Spleen (tissue), 7 donors: ENCODE measurements around the gene SLC35F3.

Experiments used
- CTCF ChIP-seq, 11 experiments: fragments of 200-600 bp in 7 of 11; fragments of 450-650 bp in 4 of 11; sonication (generic) in 4 of 11; IDR thresholded peaks in 8 of 11; conservative IDR thresholded peaks in 3 of 11; 1 replicate in 7 of 11; 2 replicates in 4 of 11; pipeline versions ENCODE4 v1.4.0 to v1.8.0; 2016 to 2021; ENCODE audit warnings: antibody characterized with exemption in 11 of 11, inconsistent platforms in 4 of 11, mild to moderate bottlenecking in 1 of 11
- POLR2A ChIP-seq, 3 donors: fragments of 450-650 bp; IDR thresholded peaks; one replicate each; pipeline ENCODE4 v1.5.1; 2017; ENCODE audit warnings: antibody characterized with exemption in 3 of 3, mild to moderate bottlenecking in 1 of 3
- POLR2AphosphoS5 ChIP-seq, 3 donors: sonication (generic); formaldehyde crosslinking; IDR thresholded peaks; one replicate each; pipeline ENCODE4 v1.5.1; 2017; ENCODE audit warnings: antibody characterized with exemption in 3 of 3
- donor health status: DM: no; HTN: no; CAD: no; lungs with moderate emphysema.
- donor health status: DM: no; HTN: no; CAD: no.
- donor health status: DM: no; HTN: no; CAD: no.

- TF ChIP-seq CTCF (IDR thresholded peaks at IDR 0.05 in 8 of 11, conservative IDR thresholded peaks at IDR 0.05 in 3 of 11): no peak
- TF ChIP-seq POLR2A (IDR thresholded peaks at IDR 0.05): no peak
- TF ChIP-seq POLR2AphosphoS5 (IDR thresholded peaks at IDR 0.05): no peak
Measured at GRCh38 chr1:234296496-234296895, 392.0 kb downstream of the SLC35F3 start.
